ENCODE data around the gene CLEC2B. TPM values are rescaled to one million over a fixed set of nuclear protein-coding genes. Genes with fewer than 3 reads are reported as not detected.

CLEC2B gene
- total RNA-seq, 1 donor from 2014 or later, result 48.9 TPM

GRCh38 chr12:9810671-9811070, 58.5 kb downstream of the CLEC2B start:
- intact Hi-C loops (cut with micrococcal nuclease), result no loop called here

- intact Hi-C loops (cut with micrococcal nuclease), result no loop called here
These were observed 59.3 kb downstream of the CLEC2B start for GRCh38 chr12:9809866-9810265.

GRCh38 chr12:9809338-9809737, 59.8 kb downstream of the CLEC2B start:
- intact Hi-C loops (cut with micrococcal nuclease), result no loop called here

GRCh38 chr12:9808504-9808903, 60.6 kb downstream of the CLEC2B start:
- intact Hi-C loops (cut with micrococcal nuclease), result no loop called here

- intact Hi-C loops (cut with micrococcal nuclease), result no loop called here
These were observed 62.4 kb downstream of the CLEC2B start for GRCh38 chr12:9806714-9807113.

- intact Hi-C loops (cut with micrococcal nuclease), result no loop called here
These were observed 63.3 kb downstream of the CLEC2B start for GRCh38 chr12:9805883-9806282.

Other genes starting within 250 kb of the CLEC2B start
- gene CLEC2D, start 199.6 kb downstream of the CLEC2B start, total RNA-seq, result 407 and 420 TPM in 2 replicates
- 5.0 and 7.9 TPM in 2 replicates for gene CLECL1, start 136.3 kb downstream of the CLEC2B start, total RNA-seq
- gene CD69, start 108.5 kb downstream of the CLEC2B start, total RNA-seq, result 98.9 and 106 TPM in 2 replicates
- gene KLRF1, start 41.9 kb downstream of the CLEC2B start, total RNA-seq, result 0.24 and 0.37 TPM in 2 replicates
- gene KLRF2, start 12.1 kb upstream of the CLEC2B start, total RNA-seq, result not detected in 2 replicates
- not detected in 2 replicates for gene CLEC2A, start 63.0 kb upstream of the CLEC2B start, total RNA-seq
- gene CLEC12A, start 102.1 kb upstream of the CLEC2B start, total RNA-seq, result 1.7 and 1.9 TPM in 2 replicates
- gene CLEC1B, start 129.8 kb upstream of the CLEC2B start, total RNA-seq, result not detected in 2 replicates
- gene CLEC12B, start 141.3 kb upstream of the CLEC2B start, total RNA-seq, result 0.15 and 0.32 TPM in 2 replicates
- not detected in 2 replicates for gene CLEC9A, start 161.3 kb upstream of the CLEC2B start, total RNA-seq
- not detected in 2 replicates for gene CLEC1A, start 229.6 kb upstream of the CLEC2B start, total RNA-seq

Measured in T-helper 1 cell treated with Interleukin-12 subunit alpha and Interleukin-12 subunit beta and Interleukin-4 antibody, amounts not matched to agents 30 ng/mL and 1 ng/mL, for 36 hours (primary cell).